ENCODE data around the gene NOL12.

The NOL12 gene

DNA sequence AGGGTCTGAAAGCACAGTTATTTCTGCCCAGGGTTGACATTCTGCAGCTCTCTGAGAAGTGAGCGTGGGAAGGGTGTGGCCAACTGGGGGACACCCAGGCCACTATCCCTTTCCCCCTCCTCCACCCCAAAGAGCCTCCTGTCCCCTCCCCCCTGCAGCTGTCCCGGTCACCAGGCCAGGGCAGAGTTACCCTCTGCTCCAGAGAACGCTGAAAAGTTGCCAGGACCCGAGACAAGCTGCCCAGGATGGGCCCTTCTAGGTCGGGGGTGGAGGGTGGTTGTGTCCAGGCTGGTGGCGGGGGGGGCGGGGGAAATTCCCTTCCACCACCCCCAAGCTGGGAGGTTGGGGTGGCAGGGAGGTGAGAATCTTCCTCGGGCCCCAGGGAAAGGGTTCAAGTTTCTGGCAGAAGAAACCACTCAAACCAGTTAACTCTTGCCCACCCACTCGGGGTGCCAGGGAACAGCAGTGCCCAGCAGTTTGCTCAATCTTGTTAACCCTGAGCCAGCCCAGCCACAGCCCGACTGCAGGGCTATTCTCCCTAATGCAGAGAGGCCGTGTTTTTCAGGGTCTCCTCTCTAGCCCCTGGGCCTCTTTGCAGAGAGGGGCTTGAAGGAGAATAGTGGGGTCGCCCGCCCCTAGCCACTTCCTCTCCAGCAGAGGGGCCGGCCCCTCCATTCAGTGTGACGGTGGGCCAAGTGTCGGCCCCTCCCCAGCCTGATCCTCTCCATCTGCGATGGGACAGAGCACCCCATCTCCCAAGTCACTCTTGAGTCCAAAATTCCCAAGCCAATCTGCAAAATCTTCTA lies 10.0 kb upstream of the NOL12 start:
- peaks cover 0 to 23% (median 17%) of the 10 kb centered on the region in 3 donors for H3K36me3 ChIP-seq
- intact Hi-C loops (cut with DNase I; ENCODE audit: low total_unique reads): no loop called here
- peak; percentile 41 to 82 for DNase-seq
- H3K4me1 ChIP-seq: peaks cover 0 to 62% (median 28%) of the 10 kb centered on the region in 4 donors
- TF ChIP-seq, protein P1, sequence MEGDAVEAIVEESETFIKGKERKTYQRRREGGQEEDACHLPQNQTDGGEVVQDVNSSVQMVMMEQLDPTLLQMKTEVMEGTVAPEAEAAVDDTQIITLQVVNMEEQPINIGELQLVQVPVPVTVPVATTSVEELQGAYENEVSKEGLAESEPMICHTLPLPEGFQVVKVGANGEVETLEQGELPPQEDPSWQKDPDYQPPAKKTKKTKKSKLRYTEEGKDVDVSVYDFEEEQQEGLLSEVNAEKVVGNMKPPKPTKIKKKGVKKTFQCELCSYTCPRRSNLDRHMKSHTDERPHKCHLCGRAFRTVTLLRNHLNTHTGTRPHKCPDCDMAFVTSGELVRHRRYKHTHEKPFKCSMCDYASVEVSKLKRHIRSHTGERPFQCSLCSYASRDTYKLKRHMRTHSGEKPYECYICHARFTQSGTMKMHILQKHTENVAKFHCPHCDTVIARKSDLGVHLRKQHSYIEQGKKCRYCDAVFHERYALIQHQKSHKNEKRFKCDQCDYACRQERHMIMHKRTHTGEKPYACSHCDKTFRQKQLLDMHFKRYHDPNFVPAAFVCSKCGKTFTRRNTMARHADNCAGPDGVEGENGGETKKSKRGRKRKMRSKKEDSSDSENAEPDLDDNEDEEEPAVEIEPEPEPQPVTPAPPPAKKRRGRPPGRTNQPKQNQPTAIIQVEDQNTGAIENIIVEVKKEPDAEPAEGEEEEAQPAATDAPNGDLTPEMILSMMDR (IDR thresholded peaks at IDR 0.05): no peak
- H3K9me3 ChIP-seq: no peaks in the 10 kb centered on the region
- no peaks in the 10 kb centered on the region for H3K27me3 ChIP-seq
- peak overlapping the region; percentile 81 to 94 for H3K27ac ChIP-seq
- peak overlapping the region; percentile 72 to 84 for H3K4me3 ChIP-seq

DNA sequence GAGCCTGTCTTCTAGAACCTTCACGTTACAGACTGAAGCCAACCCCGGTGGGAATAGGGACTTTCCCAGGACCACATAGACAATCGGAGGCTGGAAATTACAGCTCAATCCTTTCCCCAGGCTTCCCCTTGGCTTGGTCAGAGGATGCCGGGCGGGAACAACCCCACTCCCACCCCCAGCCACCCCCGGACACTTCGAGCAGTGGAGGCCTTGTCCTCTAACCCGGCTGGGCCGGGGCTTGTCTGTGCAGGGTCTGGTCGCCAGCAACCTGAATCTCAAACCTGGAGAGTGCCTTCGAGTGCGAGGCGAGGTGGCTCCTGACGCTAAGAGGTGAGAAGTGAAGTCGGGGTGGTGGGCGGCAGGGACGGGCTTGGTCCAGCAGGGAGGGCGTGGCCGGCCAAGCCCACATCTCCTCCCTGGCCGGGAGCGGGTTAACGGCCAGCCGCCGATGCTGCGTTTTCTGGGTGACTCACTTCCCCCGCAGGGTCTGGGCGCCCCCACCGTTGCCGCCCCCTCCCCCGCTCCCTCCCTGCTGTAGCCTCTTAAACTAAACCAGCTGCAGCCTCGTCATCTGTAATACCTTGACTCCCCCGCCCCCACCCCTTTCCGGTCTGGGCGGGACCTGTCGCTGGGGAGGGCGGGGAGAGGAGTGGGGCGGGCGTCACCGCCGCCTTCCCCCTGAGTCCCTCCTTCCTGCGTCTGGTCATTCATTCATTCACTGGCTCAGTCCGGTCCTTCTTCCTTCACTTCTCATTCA lies 9.2 kb upstream of the NOL12 start:
- peak overlapping the region; percentile 81 to 94 for H3K27ac ChIP-seq
- no peaks in the 10 kb centered on the region for H3K9me3 ChIP-seq
- H3K36me3 ChIP-seq: peaks cover 0 to 23% (median 17%) of the 10 kb centered on the region in 3 donors
- H3K27me3 ChIP-seq: no peaks in the 10 kb centered on the region
- peak; percentile 85 to 95 for DNase-seq
- intact Hi-C loops (cut with DNase I; ENCODE audit: low total_unique reads): no loop called here
- peak overlapping the region; percentile 72 to 84 for H3K4me3 ChIP-seq
- peaks cover 0 to 68% (median 28%) of the 10 kb centered on the region in 4 donors for H3K4me1 ChIP-seq
- TF ChIP-seq, protein P1 (IDR thresholded peaks at IDR 0.05): no peak

DNA sequence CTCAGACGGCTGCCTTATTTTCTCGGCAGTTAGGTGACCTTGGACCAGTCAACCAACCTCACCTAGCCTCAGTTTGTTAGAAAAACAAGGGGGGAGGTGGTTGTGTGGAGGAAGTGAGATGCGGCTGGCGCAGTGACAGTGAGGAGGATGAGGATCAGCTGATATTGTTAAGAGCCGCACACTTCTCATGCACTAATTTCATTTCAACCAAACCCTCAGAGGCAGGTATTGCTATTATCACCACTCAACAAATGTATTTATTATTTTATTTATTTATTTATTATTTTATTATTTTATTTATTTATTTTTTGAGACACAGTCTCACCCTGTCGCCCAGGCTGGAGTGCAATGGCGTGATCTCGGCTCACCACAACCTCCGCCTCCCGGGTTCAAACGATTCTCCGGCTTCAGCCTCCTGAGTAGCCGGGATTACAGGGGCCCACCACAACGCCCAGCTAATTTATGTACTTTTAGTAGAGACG lies 8.6 kb upstream of the NOL12 start:
- Histone ChIP-seq H3K9me3 (no peaks in the 10 kb centered on the region), H3K27me3 (no peaks in the 10 kb centered on the region), H3K4me3 (peak overlapping the region; percentile 72 to 84), H3K27ac (peak overlapping the region; percentile 81 to 94), H3K4me1 (peaks cover 0 to 62% (median 28%) of the 10 kb centered on the region in 4 donors), H3K36me3 (peaks cover 0 to 23% (median 17%) of the 10 kb centered on the region in 3 donors)
- TF ChIP-seq, protein P1 (IDR thresholded peaks at IDR 0.05): no peak
- no peak for DNase-seq
- intact Hi-C loops (cut with DNase I; ENCODE audit: low total_unique reads): no loop called here

DNA sequence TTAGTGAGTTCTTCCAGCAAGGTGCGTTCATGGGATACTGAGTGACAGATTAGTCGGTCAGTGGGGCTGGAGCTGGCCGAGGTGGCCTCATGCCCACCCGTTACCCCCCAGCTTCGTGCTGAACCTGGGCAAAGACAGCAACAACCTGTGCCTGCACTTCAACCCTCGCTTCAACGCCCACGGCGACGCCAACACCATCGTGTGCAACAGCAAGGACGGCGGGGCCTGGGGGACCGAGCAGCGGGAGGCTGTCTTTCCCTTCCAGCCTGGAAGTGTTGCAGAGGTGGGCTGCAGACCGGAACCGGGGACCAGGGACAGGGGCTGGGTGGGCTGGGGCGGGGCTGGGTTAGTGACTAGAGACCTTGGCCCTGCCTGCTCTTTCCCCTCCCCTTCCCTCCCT lies 7.8 kb upstream of the NOL12 start:
- intact Hi-C loops (cut with DNase I; ENCODE audit: low total_unique reads): no loop called here
- H3K4me1 ChIP-seq: peaks cover 0 to 55% (median 23%) of the 10 kb centered on the region in 4 donors

DNA sequence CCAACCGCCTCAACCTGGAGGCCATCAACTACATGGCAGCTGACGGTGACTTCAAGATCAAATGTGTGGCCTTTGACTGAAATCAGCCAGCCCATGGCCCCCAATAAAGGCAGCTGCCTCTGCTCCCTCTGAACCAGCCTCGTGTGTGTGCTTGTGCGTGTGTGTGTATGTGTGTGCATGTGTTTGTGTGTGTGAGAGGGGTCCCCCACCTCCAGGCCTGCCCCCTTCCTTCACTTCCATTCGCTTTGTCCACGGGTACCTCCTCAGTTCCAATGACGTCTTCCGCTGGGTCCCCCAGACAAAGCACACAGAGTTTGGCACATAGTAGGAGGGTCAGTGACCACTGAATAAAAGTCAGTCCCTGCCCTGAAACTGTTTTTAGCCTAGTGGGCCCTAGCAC lies 6.5 kb upstream of the NOL12 start:
- intact Hi-C loops (cut with DNase I; ENCODE audit: low total_unique reads): loop anchor here (2.0 to 10.0 kb wide), 3 partner anchors 17 to 75 kb away; no protein-coding TSS in a partner anchor
- Histone ChIP-seq H3K4me3 (no peak overlapping the region), H3K36me3 (peaks cover 0 to 23% (median 17%) of the 10 kb centered on the region in 3 donors), H3K4me1 (peaks cover 0 to 42% (median 12%) of the 10 kb centered on the region in 4 donors), H3K9me3 (no peaks in the 10 kb centered on the region), H3K27ac (no peak overlapping the region), H3K27me3 (no peaks in the 10 kb centered on the region)
- no peak for DNase-seq
- TF ChIP-seq, protein P1 (IDR thresholded peaks at IDR 0.05): no peak

More for the DNA sequence above, 7.8 kb upstream of the NOL12 start:
- DNase-seq: no peak
- H3K27me3 ChIP-seq: no peaks in the 10 kb centered on the region
- H3K36me3 ChIP-seq: peaks cover 0 to 23% (median 17%) of the 10 kb centered on the region in 3 donors
- no peaks in the 10 kb centered on the region for H3K9me3 ChIP-seq
- TF ChIP-seq, protein P1 (IDR thresholded peaks at IDR 0.05): no peak
- peak overlapping the region in 1 of 2 donors; percentile 26 for H3K27ac ChIP-seq
- no peak overlapping the region for H3K4me3 ChIP-seq

All from tibial artery (tissue), 4 donors.